NCI-H187 (cell line): ENCODE results near the gene CA9.

Source experiments
- DNase-seq, 2 experiments: peaks; one replicate each; lab custom pipeline; 2025; lab: John Stamatoyannopoulos, UW

Gene CA9

GRCh38 chr9:35651956-35652828, 21.5 kb upstream of the CA9 start:
- no peak for DNase-seq

GRCh38 chr9:35652829-35653209, 20.9 kb upstream of the CA9 start:
- DNase-seq: no peak

GRCh38 chr9:35653611-35654010, 20.1 kb upstream of the CA9 start:
- DNase-seq: no peak

GRCh38 chr9:35656348-35656747, 17.4 kb upstream of the CA9 start:
- no peak for DNase-seq

- DNase-seq: no peak
Observed at GRCh38 chr9:35656831-35657545, 16.7 kb upstream of the CA9 start.

GRCh38 chr9:35657546-35658136, 16.1 kb upstream of the CA9 start, which contains the start of gene RMRP:
Gene RMRP, minus strand, starts transcription at chr9:35658019.
- DNase-seq: peak; percentile 87 to 92

- DNase-seq: peak; percentile 54 to 92
Observed at GRCh38 chr9:35658137-35658967, 15.4 kb upstream of the CA9 start, which contains the start of gene CCDC107. Gene CCDC107, plus strand, starts transcription at chr9:35658292. Its CDS starts 88 bp downstream, at chr9:35658380.

GRCh38 chr9:35658968-35659220, 14.8 kb upstream of the CA9 start:
- DNase-seq: no peak

GRCh38 chr9:35659340-35659739, 14.4 kb upstream of the CA9 start:
- no peak for DNase-seq

- no peak for DNase-seq
Observed at GRCh38 chr9:35660966-35661415, 12.7 kb upstream of the CA9 start.

GRCh38 chr9:35661756-35662350, 11.9 kb upstream of the CA9 start:
- no peak for DNase-seq

GRCh38 chr9:35662437-35662836, 11.3 kb upstream of the CA9 start:
- DNase-seq: no peak

GRCh38 chr9:35664531-35665470, 8.9 kb upstream of the CA9 start, which contains the start of gene ARHGEF39:
Gene ARHGEF39, minus strand, starts transcription at chr9:35665195. Its CDS starts 26 bp downstream, at chr9:35665169.
- peak; percentile 49 to 58 for DNase-seq

GRCh38 chr9:35665471-35665818, 8.3 kb upstream of the CA9 start:
- DNase-seq: no peak

- no peak for DNase-seq
Observed at GRCh38 chr9:35666045-35666444, 7.7 kb upstream of the CA9 start.

GRCh38 chr9:35666549-35666948, 7.2 kb upstream of the CA9 start:
- DNase-seq: no peak

- DNase-seq: no peak
Observed at GRCh38 chr9:35667939-35668338, 5.8 kb upstream of the CA9 start.

GRCh38 chr9:35669331-35670145, 4.2 kb upstream of the CA9 start:
- no peak for DNase-seq

GRCh38 chr9:35674025-35674361, 265 bp downstream of the CA9 start:
- DNase-seq: no peak

GRCh38 chr9:35675204-35675603, 1.5 kb downstream of the CA9 start:
- DNase-seq: no peak
